Body of pancreas (tissue), 4 donors: ENCODE data around the gene TMEM208.

Experiments used
- CTCF ChIP-seq, 7 experiments: fragments of 450-650 bp in 4 of 7; fragments of 200-600 bp in 3 of 7; sonication (generic) in 3 of 7; IDR thresholded peaks; one replicate each; pipeline ENCODE4 v1.5.1; 2016 to 2019; ENCODE audit warnings: antibody characterized with exemption in 7 of 7
- POLR2A ChIP-seq, 3 donors: fragments of 450-650 bp; IDR thresholded peaks; one replicate each; pipeline ENCODE4 v1.6.1; 2016; ENCODE audit warnings: antibody characterized with exemption in 3 of 3, mild to moderate bottlenecking in 2 of 3

DNA sequence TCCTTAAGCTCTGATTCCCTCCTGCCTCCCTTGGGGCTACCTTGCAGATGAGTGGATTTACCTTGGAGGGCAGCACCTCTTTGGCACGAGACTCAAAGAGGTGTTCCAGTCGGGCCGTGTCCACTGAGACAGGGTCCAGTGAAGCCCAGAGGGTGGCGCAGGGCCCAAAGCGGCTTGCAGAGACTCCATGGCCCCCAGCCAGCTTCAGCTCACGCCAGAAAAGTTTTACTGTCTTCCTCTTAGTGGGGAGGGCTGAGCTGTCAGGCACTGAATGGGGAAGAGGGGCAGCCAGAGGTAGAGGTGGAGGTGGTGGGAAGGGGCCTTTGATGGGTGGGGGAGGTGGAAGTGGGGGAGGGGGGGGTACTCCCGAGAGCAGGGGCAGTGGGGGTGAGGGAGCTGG is 6.7 kb downstream of the TMEM208 start:
- TF ChIP-seq CTCF (IDR thresholded peaks at IDR 0.05) (no peak), POLR2A (IDR thresholded peaks at IDR 0.05) (no peak)
